Fibroblast of lung (primary cell): Measurements from ENCODE around the gene CRLF2. TPM values are rescaled to one million over a fixed set of nuclear protein-coding genes. Genes with fewer than 3 reads are reported as not detected.
"Not testable (repeated sequence)": the region's sequence is repeated elsewhere in the genome, so short reads cannot be mapped to it uniquely, and the experiment has no call there.

Experiments used
- DNase-seq, 2 donors: peaks; one replicate each; pipeline versions ENCODE4 v3.0.0 to v3.0.0-alpha.2; 2010; ENCODE audit warnings: low read depth in 2 of 2
- H2AFZ ChIP-seq: 2 replicates; pipeline ENCODE4 v1.5.1; 2012; ENCODE audit warnings: low read length, control low read depth, inconsistent platforms
- H3K27ac ChIP-seq: 2 replicates; pipeline ENCODE4 v1.5.1; 2011; ENCODE audit warnings: low read length, control low read depth; ENCODE audit not compliant: insufficient read depth
- H3K27me3 ChIP-seq: 2 replicates; pipeline ENCODE4 v1.5.1; 2011; ENCODE audit warnings: mild to moderate bottlenecking, low read length; ENCODE audit not compliant: control insufficient read depth, insufficient read depth
- H3K36me3 ChIP-seq: 2 replicates; pipeline ENCODE4 v1.5.1; 2011; ENCODE audit warnings: low read length; ENCODE audit not compliant: control insufficient read depth, insufficient read depth
- H3K4me1 ChIP-seq: 2 replicates; pipeline ENCODE4 v1.5.1; 2011; ENCODE audit warnings: low read length; ENCODE audit not compliant: control insufficient read depth, insufficient read depth; ENCODE audit errors: extremely low read depth
- H3K4me2 ChIP-seq: 2 replicates; pipeline ENCODE4 v1.5.1; 2011; ENCODE audit warnings: low read length, control low read depth; ENCODE audit not compliant: insufficient read depth; ENCODE audit errors: extremely low read depth
- H3K4me3 ChIP-seq, 4 experiments: fragments of 200-600 bp in 1 of 4; sonication (generic) in 1 of 4; replicated peaks in 1 of 4; 2 replicates each; pipeline ENCODE4 v1.5.1; 2011 to 2016; ENCODE audit warnings: low read length in 4 of 4, low read depth in 3 of 4, mild to moderate bottlenecking in 3 of 4, control low read depth in 2 of 4, inconsistent platforms in 1 of 4, mixed read lengths in 1 of 4; ENCODE audit not compliant: insufficient read depth in 1 of 4; ENCODE audit errors: control extremely low read depth in 1 of 4
- H3K79me2 ChIP-seq: 2 replicates; pipeline ENCODE4 v1.5.1; 2012; ENCODE audit warnings: mild to moderate bottlenecking, low read length, inconsistent platforms; ENCODE audit not compliant: control insufficient read depth, insufficient read depth
- H3K9ac ChIP-seq: 2 replicates; pipeline ENCODE4 v1.5.1; 2011; ENCODE audit warnings: mild to moderate bottlenecking, low read length, control low read depth; ENCODE audit not compliant: insufficient read depth
- H3K9me3 ChIP-seq: 2 replicates; pipeline ENCODE4 v1.5.1; 2012; ENCODE audit warnings: low read depth, low read length; ENCODE audit not compliant: control insufficient read depth, insufficient read depth
- H4K20me1 ChIP-seq: 2 replicates; pipeline ENCODE4 v1.5.1; 2011; ENCODE audit warnings: low read length; ENCODE audit not compliant: control insufficient read depth, insufficient read depth; ENCODE audit errors: extremely low read depth
- CTCF ChIP-seq, 2 donors: IDR thresholded peaks in 1 of 2; conservative IDR thresholded peaks in 1 of 2; 1 replicate in 1 of 2; 2 replicates in 1 of 2; pipeline ENCODE4 v1.5.1; 2011 to 2012; ENCODE audit warnings: low read length in 2 of 2, control low read depth in 1 of 2, inconsistent platforms in 1 of 2, low read depth in 1 of 2, mild to moderate bottlenecking in 1 of 2
- EZH2 ChIP-seq: IDR thresholded peaks from 2 replicates; pipeline ENCODE4 v1.5.1; 2012; ENCODE audit warnings: low read length, control low read depth, mild to moderate bottlenecking; ENCODE audit errors: missing control alignments
- polyA plus RNA-seq, 2 donors: library from polyadenylated mRNA; depleted of rRNA in 1 of 2; stranded (reverse) in 1 of 2; unstranded in 1 of 2; fragments of >200 nt; gene quantifications; 2 replicates each; pipeline ENCODE4 v1.2.1, GENCODE V29; 2011 to 2012; ENCODE audit warnings: missing spikeins in 1 of 2
- total RNA-seq: library from RNA; depleted of rRNA; stranded (reverse); fragments of >200 nt; gene quantifications from 2 replicates; pipeline ENCODE4 v1.2.1, GENCODE V29; 2014

Gene CRLF2
- total and polyA plus RNA-seq, 2 donors (not counting 1 experiment from before 2014, with no cell fraction given) = not detected

- Histone ChIP-seq H3K79me2 (no peaks in the 10 kb centered on the region), H2AFZ (no peak overlapping the region), H3K9ac (no peak overlapping the region), H3K4me1 (no peaks in the 10 kb centered on the region), H3K27me3 (no peaks in the 10 kb centered on the region), H3K36me3 (no peaks in the 10 kb centered on the region), H3K27ac (no peak overlapping the region), H4K20me1 (no peaks in the 10 kb centered on the region), H3K4me3 (no peak overlapping the region), H3K4me2 (no peak overlapping the region), H3K9me3 (no peaks in the 10 kb centered on the region)
- TF ChIP-seq CTCF (conservative IDR thresholded peaks at IDR 0.05 in 1 of 2, IDR thresholded peaks at IDR 0.05 in 1 of 2; ENCODE audit: low read depth in 1 of 2, low read length in 2 of 2) (no peak), EZH2 (no peak)
- no peak for DNase-seq
These were observed 31.3 kb downstream of the CRLF2 start for GRCh38 chrX:1181170-1181569.

GRCh38 chrX:1178580-1179057 is 33.8 kb downstream of the CRLF2 start:
- Histone ChIP-seq H3K79me2 (no peaks in the 10 kb centered on the region), H3K4me3 (no peak overlapping the region), H3K4me1 (no peaks in the 10 kb centered on the region), H3K4me2 (no peak overlapping the region), H3K27ac (no peak overlapping the region), H3K9me3 (no peaks in the 10 kb centered on the region), H3K9ac (no peak overlapping the region), H3K36me3 (no peaks in the 10 kb centered on the region), H2AFZ (no peak overlapping the region), H4K20me1 (no peaks in the 10 kb centered on the region), H3K27me3 (no peaks in the 10 kb centered on the region)
- DNase-seq = no peak
- no peak for TF ChIP-seq CTCF (conservative IDR thresholded peaks at IDR 0.05 in 1 of 2, IDR thresholded peaks at IDR 0.05 in 1 of 2; ENCODE audit: low read depth in 1 of 2, low read length in 2 of 2)
- TF ChIP-seq EZH2 = no peak

DNA sequence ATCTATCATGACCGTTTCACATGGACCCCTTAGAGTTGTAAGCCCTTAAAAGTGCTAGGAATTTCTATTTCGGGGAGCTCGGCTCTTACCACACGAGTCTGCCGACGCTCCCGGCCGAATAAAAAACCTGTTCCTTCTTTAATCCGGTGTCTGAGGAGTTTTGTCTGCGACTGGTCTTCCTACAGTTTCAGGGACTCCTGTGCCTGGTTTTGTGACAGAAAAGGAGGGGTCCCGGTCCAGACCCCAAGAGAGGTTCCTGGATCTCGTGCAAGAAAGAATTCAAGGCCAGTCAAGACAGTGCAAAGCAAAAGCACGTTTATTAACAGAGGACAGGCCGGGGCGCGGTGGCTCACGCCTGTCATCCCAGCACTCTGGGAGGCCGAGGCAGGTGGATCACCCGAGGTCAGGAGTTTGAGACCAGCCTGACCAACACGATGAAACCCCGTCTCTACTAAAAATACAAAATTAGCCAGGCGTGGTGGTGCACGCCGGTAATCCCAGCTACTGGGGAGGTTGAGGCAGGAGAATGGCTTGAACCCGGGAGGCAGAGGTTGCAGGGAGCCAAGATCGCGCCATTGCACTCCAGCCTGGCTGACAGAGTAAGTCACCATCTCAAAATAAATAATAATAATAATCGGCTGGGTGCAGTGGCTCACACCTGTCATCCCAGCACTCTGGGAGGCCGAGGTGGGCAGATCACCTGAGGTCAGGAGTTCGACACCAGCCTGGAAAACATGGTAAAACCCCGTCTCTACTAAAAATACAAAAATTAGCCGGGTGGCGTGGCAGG is 35.7 kb downstream of the CRLF2 start:
- not testable (repeated sequence) for H3K27ac ChIP-seq, H3K4me3 ChIP-seq, H3K9ac ChIP-seq, H3K79me2 ChIP-seq, H3K4me2 ChIP-seq, H3K9me3 ChIP-seq, H2AFZ ChIP-seq, H4K20me1 ChIP-seq, H3K27me3 ChIP-seq, H3K4me1 ChIP-seq, H3K36me3 ChIP-seq, DNase-seq

DNA sequence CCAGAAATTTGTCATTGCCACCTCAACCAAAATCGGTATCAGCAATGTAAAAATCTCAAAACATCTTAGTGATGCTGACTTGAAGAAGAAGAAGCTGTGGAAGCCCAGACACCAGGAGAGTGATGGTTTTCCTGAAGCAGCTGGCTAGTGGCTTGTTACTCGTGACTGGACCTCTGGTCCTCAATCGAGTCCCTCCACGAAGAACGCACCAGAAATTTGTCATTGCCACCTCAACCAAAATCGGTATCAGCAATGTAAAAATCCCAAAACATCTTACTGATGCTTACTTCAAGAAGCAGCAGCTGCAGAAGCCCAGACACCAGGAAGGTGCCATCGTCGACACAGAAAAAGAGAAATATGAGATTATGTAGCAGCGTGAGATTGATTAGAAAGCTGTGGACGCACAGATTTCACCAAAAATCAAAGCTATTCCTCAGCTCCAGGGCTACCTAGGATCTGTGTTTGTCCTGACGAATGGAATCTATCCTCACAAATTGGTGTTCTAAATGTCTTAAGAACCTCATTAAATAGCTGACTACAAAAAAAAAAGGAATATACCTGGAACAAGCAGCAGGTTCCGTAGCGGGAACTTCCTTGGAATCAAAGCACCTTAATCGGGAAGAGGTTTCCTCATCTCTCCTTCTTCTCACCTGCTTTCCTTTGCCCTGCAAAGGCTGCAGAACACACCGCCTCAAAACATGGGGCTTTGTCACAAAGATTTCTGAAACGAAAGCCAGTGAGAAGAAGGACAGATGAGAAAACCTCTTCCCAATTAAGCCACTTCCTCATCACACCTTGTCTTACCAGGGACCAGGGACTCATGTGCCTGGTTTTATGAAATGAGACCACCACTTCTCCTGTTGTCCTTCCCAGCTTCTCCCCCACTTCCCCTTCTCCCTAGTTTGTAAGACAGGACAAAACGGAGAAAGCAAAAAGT is 37.6 kb downstream of the CRLF2 start:
- not testable (repeated sequence) for H3K4me1 ChIP-seq, H3K4me3 ChIP-seq, H3K79me2 ChIP-seq, DNase-seq, H3K9ac ChIP-seq, H2AFZ ChIP-seq, H3K36me3 ChIP-seq, H3K9me3 ChIP-seq, H4K20me1 ChIP-seq, H3K27me3 ChIP-seq, H3K4me2 ChIP-seq, H3K27ac ChIP-seq

- H3K9me3 ChIP-seq, DNase-seq, H3K4me2 ChIP-seq, H3K27ac ChIP-seq, H3K4me3 ChIP-seq, H3K27me3 ChIP-seq, H3K4me1 ChIP-seq, H3K79me2 ChIP-seq, H3K36me3 ChIP-seq, H4K20me1 ChIP-seq, H3K9ac ChIP-seq, H2AFZ ChIP-seq: not testable (repeated sequence)
These were observed 39.0 kb downstream of the CRLF2 start for GRCh38 chrX:1173435-1173834.
